Lower leg skin (tissue), 4 donors: Measurements from ENCODE around the gene MYH7B. TPM values are rescaled to one million over a fixed set of nuclear protein-coding genes. Genes with fewer than 3 reads are reported as not detected.

ENCODE experiments used
- DNase-seq, 2 donors: peaks; one replicate each; pipeline ENCODE4 v3.0.0-alpha.2; 2019; ENCODE audit warnings: low spot score in 2 of 2
- H3K4me3 ChIP-seq: fragments of 200-600 bp; sonication (generic); 2 replicates; pipeline ENCODE4 v1.5.1; 2017; ENCODE audit warnings: mild to moderate bottlenecking, low read depth; ENCODE audit not compliant: poor library complexity, severe bottlenecking
- CTCF ChIP-seq, 3 donors: fragments of 450-650 bp; IDR thresholded peaks; one replicate each; pipeline ENCODE4 v1.5.1; 2016; ENCODE audit warnings: antibody characterized with exemption in 3 of 3, mild to moderate bottlenecking in 3 of 3, moderate library complexity in 2 of 3
- POLR2A ChIP-seq, 2 donors: fragments of 450-650 bp; IDR thresholded peaks; one replicate each; pipeline ENCODE4 v1.6.1; 2016 to 2017; ENCODE audit warnings: antibody characterized with exemption in 2 of 2, mild to moderate bottlenecking in 1 of 2, moderate library complexity in 1 of 2
- WGBS, 2 donors: methylation state at CpG; one replicate each; pipeline ENCODE4 v1.1.5; 2018; 5-methylcytosine and 5-hydroxymethylcytosine counted together
- intact Hi-C: fragments of 100-400 bp; cut with DNase I; formaldehyde crosslinking; loops from one replicate; pipeline ENCODE4 v1.15.0; 2023; ENCODE audit warnings: low total_unique reads
- total RNA-seq, 4 donors: library from RNA; depleted of rRNA; stranded (reverse); fragments of >200 nt; gene quantifications; one replicate each; pipeline ENCODE4 v1.1.0, GENCODE V29; 2016

MYH7B gene
- total RNA-seq, 4 donors from 2014 or later, result 0.10 to 0.27 (median 0.18) TPM

GRCh38 chr20:34954904-34955230, 801 bp upstream of the MYH7B start:
- TF ChIP-seq CTCF (IDR thresholded peaks at IDR 0.05), result no peak
- TF ChIP-seq POLR2A (IDR thresholded peaks at IDR 0.05), result no peak
- intact Hi-C loops, result loop anchor here (1.0 to 5.0 kb wide), 2 partner anchors 80 to 412 kb away; no protein-coding TSS in a partner anchor
- WGBS, 2 donors, result 7 to 14% methylated on average over 13 of the region's 13 CpGs
- no peak for DNase-seq
- peak overlapping the region; percentile 47 for H3K4me3 ChIP-seq

GRCh38 chr20:34956041-34956458, 382 bp downstream of the MYH7B start:
- TF ChIP-seq POLR2A (IDR thresholded peaks at IDR 0.05), result no peak
- TF ChIP-seq CTCF (IDR thresholded peaks at IDR 0.05), result no peak
- DNase-seq, result no peak
- 10 to 13% methylated on average over 6 of the region's 6 CpGs for WGBS, 2 donors
- intact Hi-C loops, result loop anchor here (5.0 kb wide), 1 partner anchor 411 kb away; no protein-coding TSS in a partner anchor
- H3K4me3 ChIP-seq, result no peak overlapping the region

GRCh38 chr20:34956751-34957472, 1.2 kb downstream of the MYH7B start:
- intact Hi-C loops, result loop anchor here (5.0 kb wide), 1 partner anchor 410 kb away; no protein-coding TSS in a partner anchor

GRCh38 chr20:34964486-34964885, 8.8 kb downstream of the MYH7B start:
- no peak overlapping the region for H3K4me3 ChIP-seq
- no peak for DNase-seq
- no peak for TF ChIP-seq POLR2A (IDR thresholded peaks at IDR 0.05)
- no peak for TF ChIP-seq CTCF (IDR thresholded peaks at IDR 0.05)
- intact Hi-C loops, result no loop called here
- 94% methylated on average over 5 of the region's 5 CpGs for WGBS, 2 donors

More at GRCh38 chr20:34956751-34957472, 1.2 kb downstream of the MYH7B start:
- WGBS, 2 donors, result 80 to 85% methylated on average over 21 of the region's 21 CpGs
- no peak for TF ChIP-seq CTCF (IDR thresholded peaks at IDR 0.05)
- TF ChIP-seq POLR2A (IDR thresholded peaks at IDR 0.05), result no peak
- DNase-seq, result no peak
- no peak overlapping the region for H3K4me3 ChIP-seq

GRCh38 chr20:34965051-34965450, 9.4 kb downstream of the MYH7B start:
- intact Hi-C loops, result no loop called here
- DNase-seq, result no peak
- TF ChIP-seq CTCF (IDR thresholded peaks at IDR 0.05) (no peak), POLR2A (IDR thresholded peaks at IDR 0.05) (no peak)
- no peak overlapping the region for H3K4me3 ChIP-seq
- WGBS, 2 donors, result 88 to 89% methylated on average over 5 of the region's 5 CpGs

DNA sequence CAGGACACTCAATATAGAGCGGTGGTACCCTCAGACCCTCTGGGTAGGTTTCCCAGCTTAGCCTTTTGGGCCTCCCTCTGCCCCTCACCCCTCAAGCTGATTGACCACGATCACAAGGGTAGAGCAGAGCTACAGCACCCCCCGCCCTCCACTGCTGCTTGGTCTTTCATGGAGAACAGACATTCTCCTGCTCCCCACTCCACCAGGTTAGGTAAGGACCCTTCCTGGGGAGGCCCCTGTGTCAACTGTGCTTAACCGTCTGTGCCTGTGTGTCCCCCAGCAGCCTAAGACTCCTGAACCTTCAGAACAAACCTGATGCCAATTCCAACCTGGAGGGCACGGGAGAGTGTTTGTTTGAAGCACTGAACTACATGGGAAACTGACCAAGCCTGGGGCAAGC, 11.8 kb downstream of the MYH7B start:
- no peak for TF ChIP-seq CTCF (IDR thresholded peaks at IDR 0.05)
- no peak for TF ChIP-seq POLR2A (IDR thresholded peaks at IDR 0.05)
- intact Hi-C loops, result no loop called here
- WGBS, 2 donors, result 86 to 95% methylated on average over 5 of the region's 5 CpGs
- no peak for DNase-seq
- H3K4me3 ChIP-seq, result no peak overlapping the region
